NT2/D1 (cell line): ENCODE measurements around the gene SERPINE2.

Experiments
- DNase-seq: peaks from one replicate; pipeline ENCODE4 v3.0.0-alpha.2; 2011; ENCODE audit warnings: low read depth, low spot score
- H3K27me3 ChIP-seq: 2 replicates; pipeline ENCODE4 v1.6.0; 2011; ENCODE audit warnings: mild to moderate bottlenecking; ENCODE audit not compliant: insufficient read length, insufficient read depth
- H3K36me3 ChIP-seq: 2 replicates; pipeline ENCODE4 v1.6.1; 2011; ENCODE audit warnings: mild to moderate bottlenecking, low read length, mixed read lengths; ENCODE audit not compliant: insufficient read depth, insufficient read length
- H3K4me1 ChIP-seq: 2 replicates; pipeline ENCODE4 v1.5.1; 2011; ENCODE audit not compliant: insufficient read depth, insufficient read length
- H3K4me3 ChIP-seq: 2 replicates; pipeline ENCODE4 v1.5.1; 2011; ENCODE audit warnings: low read depth; ENCODE audit not compliant: insufficient read length
- H3K9ac ChIP-seq: 2 replicates; pipeline ENCODE4 v1.6.0; 2011; ENCODE audit warnings: low read depth; ENCODE audit not compliant: insufficient read length
- H3K9me3 ChIP-seq: 2 replicates; pipeline ENCODE4 v1.5.1; 2011; ENCODE audit warnings: mild to moderate bottlenecking, low read length; ENCODE audit not compliant: insufficient read depth
- SUZ12 ChIP-seq: IDR thresholded peaks from 2 replicates; pipeline ENCODE4 v1.6.1; 2011; ENCODE audit not compliant: insufficient read length, insufficient read depth; ENCODE audit errors: extremely low read depth
- YY1 ChIP-seq: IDR thresholded peaks from 2 replicates; pipeline ENCODE4 v1.6.1; 2011; ENCODE audit not compliant: insufficient read length, insufficient read depth
- ZNF274 ChIP-seq: IDR thresholded peaks from 2 replicates; pipeline ENCODE4 v1.6.1; 2011; ENCODE audit warnings: mild to moderate bottlenecking, low read depth, low read length

The SERPINE2 gene

DNA sequence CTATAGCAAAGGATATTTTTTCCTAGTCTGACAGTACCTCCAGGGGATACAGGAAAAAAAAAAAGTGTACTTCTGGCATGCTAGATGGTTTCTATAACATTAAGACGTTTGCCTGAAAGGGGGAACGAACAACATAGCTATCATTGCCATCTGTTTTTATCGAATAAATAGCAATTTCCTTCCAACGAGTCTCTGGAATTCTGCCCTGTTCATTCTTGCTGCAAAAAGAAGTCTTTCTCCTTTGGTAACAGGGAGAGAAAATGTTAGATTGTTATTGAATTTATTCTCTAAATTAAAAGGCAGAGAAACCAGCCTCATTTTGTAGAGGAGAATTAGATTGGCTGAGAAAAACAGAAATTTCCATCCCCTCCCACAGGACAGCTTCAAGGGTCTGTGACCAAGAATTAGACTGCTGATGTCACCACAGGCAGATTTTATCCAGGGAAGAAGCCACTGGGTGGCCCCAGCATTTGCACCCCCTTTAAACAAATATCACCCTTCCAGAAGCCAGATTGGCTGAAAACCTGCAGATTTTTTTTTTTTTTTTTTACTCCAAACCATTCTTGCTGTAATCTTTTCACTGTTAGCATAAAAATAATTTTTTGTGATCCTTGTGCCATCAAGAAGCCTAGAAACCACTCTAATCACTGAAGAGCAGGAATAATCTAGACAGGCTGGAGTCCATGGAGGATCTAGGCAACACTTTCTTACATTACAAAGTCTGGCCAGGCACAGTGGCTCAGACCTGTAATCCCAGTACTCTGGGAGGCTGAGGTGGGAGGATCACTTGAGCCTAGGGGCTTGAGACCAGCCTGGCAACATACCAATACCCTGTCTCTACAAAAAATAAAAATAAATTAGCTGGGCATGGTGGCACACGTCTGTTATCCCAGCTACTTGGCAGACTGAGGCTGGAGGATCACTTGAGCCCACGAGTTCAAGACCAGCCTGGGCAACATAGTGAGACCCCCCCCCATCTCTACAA lies 106.0 kb downstream of the SERPINE2 start:
- peaks cover 8% of the 10 kb centered on the region for H3K4me1 ChIP-seq
- H3K4me3 ChIP-seq, result no peak overlapping the region
- TF ChIP-seq SUZ12 (no peak), YY1 (no peak), ZNF274 (no peak)
- no peaks in the 10 kb centered on the region for H3K36me3 ChIP-seq
- no peak overlapping the region for H3K9ac ChIP-seq
- no peaks in the 10 kb centered on the region for H3K27me3 ChIP-seq
- 0 out of 2 replicates have a peak, but pooled peaks cover under 1% of the 10 kb centered on the region for H3K9me3 ChIP-seq
- no peak for DNase-seq

DNA sequence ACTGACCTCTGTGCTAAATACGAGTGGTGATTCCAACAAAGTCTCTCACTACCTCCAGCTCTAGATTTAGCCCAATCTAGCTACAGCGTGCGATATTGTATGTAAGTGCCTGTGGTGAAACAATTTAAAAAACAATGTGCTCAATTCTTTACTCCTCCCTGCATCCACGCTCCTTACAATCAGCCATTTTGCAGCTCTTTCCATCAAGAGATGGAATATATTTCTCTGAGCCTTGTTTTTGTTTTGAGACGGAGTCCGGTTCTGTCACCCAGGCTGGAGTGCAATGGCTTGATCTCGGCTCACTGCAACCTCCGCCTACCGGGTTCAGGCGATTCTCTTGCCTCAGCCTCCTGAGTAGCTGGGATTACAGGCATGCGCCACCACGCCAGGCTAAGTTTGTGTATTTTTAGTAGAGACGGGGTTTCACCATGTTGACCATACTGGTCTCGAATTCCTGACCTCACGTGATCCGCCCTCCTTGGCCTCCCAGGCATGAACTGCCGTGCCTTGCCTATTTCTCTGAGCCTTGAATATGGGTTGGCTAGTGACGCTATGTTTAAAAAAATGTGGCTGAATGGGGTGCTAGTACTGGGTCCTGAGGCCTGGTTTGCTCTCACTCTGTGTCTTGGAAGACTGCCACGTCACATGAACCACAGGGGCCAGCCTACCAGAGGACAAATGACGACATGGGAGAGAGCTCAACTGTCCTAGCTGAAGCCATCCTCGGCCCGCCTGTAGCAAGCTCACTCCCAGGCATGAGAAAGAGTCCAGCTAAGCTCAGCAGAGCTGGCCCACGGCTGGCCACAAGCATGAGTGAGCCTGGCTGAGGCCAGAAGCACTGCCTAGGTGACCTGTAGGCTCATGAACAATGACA lies 108.7 kb downstream of the SERPINE2 start:
- Histone ChIP-seq H3K4me1 (peaks cover 8% of the 10 kb centered on the region), H3K9me3 (peaks cover 16% of the 10 kb centered on the region; the same call in 1 of the 2 replicates), H3K9ac (no peak overlapping the region), H3K36me3 (no peaks in the 10 kb centered on the region), H3K27me3 (no peaks in the 10 kb centered on the region), H3K4me3 (no peak overlapping the region)
- DNase-seq, result no peak
- TF ChIP-seq YY1 (no peak), ZNF274 (no peak), SUZ12 (no peak)

DNA sequence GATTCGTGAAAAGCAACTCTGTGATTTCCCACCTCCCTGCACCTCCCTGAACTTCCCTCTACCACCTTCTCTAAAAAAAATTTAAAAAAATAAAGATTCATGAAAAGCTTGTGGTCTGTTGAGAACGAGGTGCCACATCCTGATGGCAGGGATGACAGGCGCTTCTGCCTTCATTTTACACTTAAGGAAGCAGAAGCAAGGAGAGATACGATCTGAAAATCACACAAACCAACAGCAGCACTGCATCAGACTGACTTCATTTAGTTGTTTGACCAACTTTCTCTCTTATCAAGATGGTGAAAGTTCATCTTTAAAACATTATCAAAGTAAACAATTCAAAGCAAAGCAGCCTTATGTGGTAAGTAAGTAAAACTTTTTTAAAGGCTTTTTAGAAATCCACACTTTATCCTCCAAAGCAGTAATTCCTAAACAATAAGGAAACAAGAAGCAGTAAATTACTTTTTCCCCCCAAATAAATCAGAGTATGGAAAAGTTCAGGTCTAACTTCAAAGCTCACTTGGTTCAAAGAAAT lies 109.4 kb downstream of the SERPINE2 start:
- H3K9ac ChIP-seq, result no peak overlapping the region
- peaks cover 16% of the 10 kb centered on the region; the same call in 1 of the 2 replicates for H3K9me3 ChIP-seq
- H3K4me1 ChIP-seq, result peaks cover 5% of the 10 kb centered on the region
- no peaks in the 10 kb centered on the region for H3K27me3 ChIP-seq
- TF ChIP-seq ZNF274, result no peak
- no peak for TF ChIP-seq SUZ12
- TF ChIP-seq YY1, result no peak
- no peak for DNase-seq
- H3K4me3 ChIP-seq, result no peak overlapping the region
- no peaks in the 10 kb centered on the region for H3K36me3 ChIP-seq

DNA sequence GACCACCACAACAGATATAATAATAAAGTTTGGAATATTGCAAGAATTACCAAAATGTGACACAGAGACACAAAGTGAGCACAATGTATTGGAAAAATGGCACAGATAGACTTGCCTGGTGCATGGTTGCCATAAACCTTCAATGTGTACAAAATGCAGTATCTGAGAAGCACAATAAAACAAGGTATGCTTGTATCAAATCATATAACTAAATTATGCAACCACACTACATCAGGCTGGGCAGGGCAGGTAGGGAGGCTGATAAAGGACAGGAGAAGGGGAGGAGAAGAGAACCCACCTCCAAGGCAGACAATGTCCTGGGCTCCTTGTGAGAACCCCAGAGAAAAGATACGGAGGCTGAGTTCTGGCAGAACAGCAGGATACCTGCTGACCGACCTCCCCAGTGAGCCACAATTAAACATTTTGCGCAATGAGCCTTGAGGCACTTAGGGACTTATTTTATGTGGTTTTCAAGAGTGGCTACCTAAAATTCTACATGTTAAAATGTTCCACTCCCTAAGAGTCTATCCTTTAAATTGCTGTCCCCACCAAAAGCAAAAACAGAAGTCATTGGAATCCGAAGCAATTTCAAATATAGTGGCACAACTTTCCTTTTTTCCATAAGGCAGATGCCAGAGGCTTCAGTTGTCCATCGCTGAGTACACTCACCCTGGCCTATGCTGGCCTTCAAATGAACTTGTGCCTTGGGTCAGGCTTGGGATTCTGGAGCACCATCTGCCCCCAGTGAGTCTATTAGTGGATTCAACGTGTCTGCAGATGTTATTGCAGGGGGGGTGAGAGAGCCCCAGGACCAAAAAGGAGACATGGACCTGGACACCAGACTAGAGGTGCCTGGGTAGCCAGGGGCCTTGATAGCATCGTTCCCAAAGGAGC lies 110.7 kb downstream of the SERPINE2 start:
- TF ChIP-seq SUZ12 (no peak), ZNF274 (no peak), YY1 (no peak)
- no peak overlapping the region for H3K9ac ChIP-seq
- no peak for DNase-seq
- H3K9me3 ChIP-seq, result peaks cover 16% of the 10 kb centered on the region; the same call in 1 of the 2 replicates
- no peak overlapping the region for H3K4me3 ChIP-seq
- no peaks in the 10 kb centered on the region for H3K27me3 ChIP-seq
- H3K36me3 ChIP-seq, result no peaks in the 10 kb centered on the region
- H3K4me1 ChIP-seq, result peaks cover 5% of the 10 kb centered on the region

DNA sequence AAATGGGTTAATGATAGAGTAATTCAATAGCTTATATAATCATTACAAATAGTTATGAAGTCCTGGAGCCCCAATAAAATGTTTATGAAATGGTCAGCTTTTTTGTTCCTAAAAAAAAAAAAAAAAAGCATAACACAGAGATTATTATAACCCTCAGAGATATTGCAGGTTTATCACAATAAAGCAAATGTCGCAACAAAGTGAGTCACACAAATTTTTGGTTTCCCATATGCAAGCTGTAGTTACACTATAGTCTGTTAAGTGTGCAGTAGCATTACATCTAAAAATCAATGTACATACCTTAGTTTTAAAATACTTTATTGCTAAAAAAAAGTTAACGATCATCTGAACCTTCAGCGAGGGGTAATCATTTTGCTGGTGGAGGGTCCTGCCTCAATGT lies 114.0 kb downstream of the SERPINE2 start:
- Histone ChIP-seq H3K9me3 (peaks cover 16% of the 10 kb centered on the region; the same call in 1 of the 2 replicates), H3K27me3 (no peaks in the 10 kb centered on the region), H3K36me3 (peaks cover 4% of the 10 kb centered on the region), H3K4me3 (no peak overlapping the region), H3K9ac (no peak overlapping the region), H3K4me1 (no peaks in the 10 kb centered on the region)
- no peak for TF ChIP-seq YY1
- TF ChIP-seq SUZ12, result no peak
- no peak for TF ChIP-seq ZNF274
- DNase-seq, result no peak
